Fibroblast of villous mesenchyme (primary cell): ENCODE data around the gene SPTBN4. TPM values are rescaled to one million over a fixed set of nuclear protein-coding genes. Genes with fewer than 3 reads are reported as not detected.

Experiments
- DNase-seq: peaks from one replicate; pipeline ENCODE4 v3.0.0-alpha.2; 2010; ENCODE audit warnings: low read depth
- H3K4me3 ChIP-seq: 2 replicates; pipeline ENCODE4 v1.5.1; 2011; ENCODE audit warnings: low read depth, mild to moderate bottlenecking, low read length
- total RNA-seq: library from RNA; depleted of rRNA; stranded (reverse); fragments of >200 nt; gene quantifications from 2 replicates; pipeline ENCODE4 v1.2.3, GENCODE V29; 2012
- TF ChIP-seq, protein P1 (sequence below): IDR thresholded peaks from 2 replicates; pipeline ENCODE4 v1.5.1; 2012; ENCODE audit warnings: low read depth, mild to moderate bottlenecking, low read length; ENCODE audit not compliant: insufficient read depth

SPTBN4 gene
- total RNA-seq, 1 donor, result 1.3 TPM

DNA sequence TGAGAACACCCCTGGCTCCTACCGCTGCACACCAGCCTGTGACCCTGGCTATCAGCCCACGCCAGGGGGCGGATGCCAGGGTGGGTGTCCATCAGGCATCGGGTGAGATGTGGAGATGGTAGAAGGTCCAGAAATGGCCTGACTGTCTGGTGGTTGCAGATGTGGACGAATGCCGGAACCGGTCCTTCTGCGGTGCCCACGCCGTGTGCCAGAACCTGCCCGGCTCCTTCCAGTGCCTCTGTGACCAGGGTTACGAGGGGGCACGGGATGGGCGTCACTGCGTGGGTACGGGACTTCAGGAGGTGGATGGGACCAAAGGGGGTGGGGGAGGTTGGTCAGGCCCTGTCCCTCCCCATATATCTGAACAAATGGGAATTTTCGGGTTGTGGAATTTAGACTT, 150.1 kb downstream of the SPTBN4 start:
- TF ChIP-seq, protein P1, sequence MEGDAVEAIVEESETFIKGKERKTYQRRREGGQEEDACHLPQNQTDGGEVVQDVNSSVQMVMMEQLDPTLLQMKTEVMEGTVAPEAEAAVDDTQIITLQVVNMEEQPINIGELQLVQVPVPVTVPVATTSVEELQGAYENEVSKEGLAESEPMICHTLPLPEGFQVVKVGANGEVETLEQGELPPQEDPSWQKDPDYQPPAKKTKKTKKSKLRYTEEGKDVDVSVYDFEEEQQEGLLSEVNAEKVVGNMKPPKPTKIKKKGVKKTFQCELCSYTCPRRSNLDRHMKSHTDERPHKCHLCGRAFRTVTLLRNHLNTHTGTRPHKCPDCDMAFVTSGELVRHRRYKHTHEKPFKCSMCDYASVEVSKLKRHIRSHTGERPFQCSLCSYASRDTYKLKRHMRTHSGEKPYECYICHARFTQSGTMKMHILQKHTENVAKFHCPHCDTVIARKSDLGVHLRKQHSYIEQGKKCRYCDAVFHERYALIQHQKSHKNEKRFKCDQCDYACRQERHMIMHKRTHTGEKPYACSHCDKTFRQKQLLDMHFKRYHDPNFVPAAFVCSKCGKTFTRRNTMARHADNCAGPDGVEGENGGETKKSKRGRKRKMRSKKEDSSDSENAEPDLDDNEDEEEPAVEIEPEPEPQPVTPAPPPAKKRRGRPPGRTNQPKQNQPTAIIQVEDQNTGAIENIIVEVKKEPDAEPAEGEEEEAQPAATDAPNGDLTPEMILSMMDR, result no peak
- H3K4me3 ChIP-seq, result no peak overlapping the region
- DNase-seq, result no peak

DNA sequence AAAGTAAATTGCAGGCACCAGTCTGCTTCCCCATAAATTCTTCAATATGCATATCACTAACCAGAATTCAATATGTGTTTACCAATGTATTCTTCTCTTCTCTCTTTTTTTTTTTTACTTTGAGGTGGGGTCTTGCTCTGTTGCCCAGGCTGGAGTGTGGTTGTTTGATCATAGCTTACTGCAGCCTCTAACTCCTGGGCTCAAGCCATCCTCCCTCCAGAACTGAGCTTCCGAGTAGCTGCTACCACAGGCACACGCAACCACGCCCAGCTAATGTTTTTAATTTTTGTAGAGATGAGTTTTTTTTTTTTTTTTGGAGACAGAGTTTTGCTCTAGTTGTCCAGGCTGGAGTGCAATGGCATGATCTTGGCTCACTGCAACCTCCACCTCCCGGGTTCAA, 151.2 kb downstream of the SPTBN4 start:
- H3K4me3 ChIP-seq, result no peak overlapping the region
- TF ChIP-seq, protein P1, result no peak
- no peak for DNase-seq

DNA sequence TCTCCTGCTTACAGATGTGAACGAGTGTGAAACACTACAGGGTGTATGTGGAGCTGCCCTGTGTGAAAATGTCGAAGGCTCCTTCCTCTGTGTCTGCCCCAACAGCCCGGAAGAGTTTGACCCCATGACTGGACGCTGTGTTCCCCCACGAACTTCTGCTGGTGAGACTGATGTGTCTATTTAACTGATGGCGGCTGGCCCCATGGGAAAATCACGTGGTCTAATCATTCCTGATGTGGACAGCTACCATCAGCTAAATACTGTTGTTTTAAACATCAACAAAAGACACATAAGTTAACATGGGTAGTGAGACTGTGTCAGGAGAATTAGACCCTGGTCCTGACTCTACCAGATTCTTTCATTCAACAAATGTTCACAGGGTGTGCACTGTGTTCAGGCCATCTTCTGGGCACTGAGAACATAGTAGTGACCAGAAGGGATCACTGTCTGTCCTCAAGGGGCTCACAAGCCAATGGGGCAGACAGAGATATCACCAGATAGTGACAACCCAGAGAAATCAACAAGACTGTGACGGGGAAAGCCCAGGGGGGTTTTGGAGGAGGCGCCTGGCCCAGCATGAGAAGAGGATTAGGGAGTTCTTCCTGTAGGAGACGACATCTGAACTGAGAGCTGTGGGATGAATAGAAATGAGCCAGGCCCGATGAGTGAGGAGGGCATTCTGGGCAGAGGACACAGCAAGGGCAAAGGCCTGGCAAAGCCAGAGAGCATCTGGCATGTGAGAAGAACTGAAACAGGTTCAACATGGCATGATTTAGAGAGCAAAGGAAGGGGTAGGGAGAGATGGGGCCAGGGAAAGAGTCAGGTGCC, 152.7 kb downstream of the SPTBN4 start:
- DNase-seq, result no peak
- no peak overlapping the region for H3K4me3 ChIP-seq
- TF ChIP-seq, protein P1, result no peak

DNA sequence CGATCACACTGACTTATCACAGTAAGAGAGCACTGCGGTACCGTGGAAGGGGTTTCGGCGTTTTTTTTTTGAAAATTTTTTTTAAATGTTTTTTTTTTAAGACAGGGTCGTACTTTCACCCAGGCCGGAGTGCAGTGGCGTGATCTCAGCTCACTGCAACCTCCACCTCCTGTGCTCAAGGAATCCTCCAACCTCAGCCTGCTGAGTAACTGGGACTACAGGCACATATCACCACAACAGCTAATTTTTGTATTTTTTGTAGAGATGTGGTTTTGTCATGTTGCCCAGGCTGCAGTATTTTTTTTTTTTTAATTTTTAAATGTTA, 153.3 kb downstream of the SPTBN4 start:
- DNase-seq, result no peak
- TF ChIP-seq, protein P1, result no peak
- H3K4me3 ChIP-seq, result no peak overlapping the region

DNA sequence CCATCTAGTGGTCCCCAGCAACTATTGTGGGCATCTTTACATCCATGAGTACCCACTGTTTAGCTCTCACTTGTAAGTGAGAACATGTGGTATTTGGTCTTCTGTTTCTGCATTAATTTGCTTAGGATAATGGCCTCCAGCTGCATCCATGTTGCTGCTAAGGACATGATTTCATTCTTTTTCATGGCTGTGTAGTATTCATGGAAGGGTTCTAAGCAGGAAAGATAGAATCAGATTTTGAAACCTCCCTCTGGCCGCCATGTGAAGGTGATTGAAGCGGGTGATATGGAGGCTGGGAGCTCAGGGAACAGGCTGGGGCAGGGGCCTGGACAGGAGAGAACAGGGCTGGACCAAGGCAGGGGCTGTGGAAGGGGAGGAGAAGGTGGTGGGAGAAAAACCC, 154.5 kb downstream of the SPTBN4 start:
- TF ChIP-seq, protein P1, result no peak
- H3K4me3 ChIP-seq, result no peak overlapping the region
- no peak for DNase-seq

DNA sequence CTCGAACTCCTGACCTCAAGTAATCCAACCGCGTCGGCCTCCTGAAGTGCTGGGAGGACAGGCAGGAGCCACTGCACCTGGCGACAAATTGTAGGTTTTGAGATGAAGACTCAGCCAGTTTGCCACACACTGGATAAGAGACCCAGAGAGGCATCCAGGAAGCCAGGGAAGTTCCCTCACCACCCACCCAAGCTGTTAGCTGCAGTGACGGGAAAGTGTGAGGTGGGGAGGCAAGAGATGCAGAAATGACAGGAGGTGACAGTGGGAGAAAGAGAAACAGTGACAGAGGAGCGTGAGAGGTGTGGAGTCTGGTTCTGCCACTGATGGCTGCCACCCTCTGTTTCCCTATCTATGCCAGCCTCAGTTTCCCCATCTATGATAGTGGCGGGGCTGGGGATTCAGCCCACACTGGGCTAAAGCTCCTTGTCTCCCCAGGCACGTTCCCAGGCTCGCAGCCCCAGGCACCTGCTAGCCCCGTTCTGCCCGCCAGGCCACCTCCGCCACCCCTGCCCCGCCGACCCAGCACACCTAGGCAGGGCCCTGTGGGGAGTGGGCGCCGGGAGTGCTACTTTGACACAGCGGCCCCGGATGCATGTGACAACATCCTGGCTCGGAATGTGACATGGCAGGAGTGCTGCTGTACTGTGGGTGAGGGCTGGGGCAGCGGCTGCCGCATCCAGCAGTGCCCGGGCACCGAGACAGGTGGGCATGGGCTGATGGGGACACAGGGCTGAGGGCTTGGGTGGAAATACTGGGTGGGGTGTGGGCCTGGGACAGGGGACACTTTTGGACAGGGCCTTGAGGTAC, 155.4 kb downstream of the SPTBN4 start:
- DNase-seq, result no peak
- H3K4me3 ChIP-seq, result no peak overlapping the region
- TF ChIP-seq, protein P1, result no peak
